Activated CD8-positive, alpha-beta memory T cell treated with anti-CD3 and anti-CD28 coated beads, Interleukin-2, amount 50 U/mL, for 24 hours (primary cell): ENCODE data around the gene CDK7.
"Not testable (repeated sequence)": the region's sequence is repeated elsewhere in the genome, so short reads cannot be mapped to it uniquely, and the experiment has no call there.

ENCODE experiments used
- DNase-seq: peaks from one replicate; pipeline ENCODE4 v3.0.0-alpha.2; 2020; ENCODE audit errors: extremely low read depth

Gene CDK7

DNA sequence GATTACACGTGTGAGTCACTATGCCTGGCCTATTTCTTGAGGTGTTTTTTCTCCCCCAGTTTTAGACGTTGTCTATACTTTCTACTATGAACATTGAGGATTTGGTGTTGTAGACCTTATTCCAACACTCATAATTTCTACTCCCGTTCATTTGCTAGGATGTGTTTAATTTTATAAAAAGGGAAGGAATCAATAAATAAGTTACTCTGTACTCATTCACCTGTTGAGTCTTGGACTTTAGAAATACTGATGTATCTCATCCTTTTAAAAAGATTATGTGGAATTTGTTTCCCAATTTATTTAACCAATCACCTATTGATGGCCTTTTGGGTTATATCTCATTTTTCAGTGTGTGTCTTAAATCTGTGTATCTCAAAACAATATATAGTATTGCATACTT is 3.2 kb downstream of the CDK7 start:
- no peak for DNase-seq

DNA sequence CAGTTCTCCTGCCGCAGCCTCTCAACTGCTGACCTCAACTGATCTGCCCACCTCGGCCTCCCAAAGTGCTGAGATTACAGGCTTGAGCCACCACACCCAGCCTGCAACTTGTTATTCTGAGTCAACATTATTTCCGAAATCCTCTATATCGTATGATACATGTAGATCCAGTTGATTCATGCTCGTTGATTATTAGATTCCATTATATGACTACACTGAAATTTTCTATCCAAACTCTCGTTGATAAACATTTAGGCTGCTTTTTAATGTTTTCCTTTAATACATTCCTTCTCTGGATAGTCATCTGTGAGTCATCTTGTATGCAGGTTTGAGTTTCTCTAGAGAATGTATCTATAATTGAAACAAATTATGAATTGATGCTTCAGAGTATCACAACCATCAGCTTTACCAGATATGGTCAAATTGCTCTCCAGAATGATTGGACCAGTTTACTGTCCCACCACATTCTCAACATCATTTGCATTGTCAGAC is 4.1 kb downstream of the CDK7 start:
- no peak for DNase-seq

DNA sequence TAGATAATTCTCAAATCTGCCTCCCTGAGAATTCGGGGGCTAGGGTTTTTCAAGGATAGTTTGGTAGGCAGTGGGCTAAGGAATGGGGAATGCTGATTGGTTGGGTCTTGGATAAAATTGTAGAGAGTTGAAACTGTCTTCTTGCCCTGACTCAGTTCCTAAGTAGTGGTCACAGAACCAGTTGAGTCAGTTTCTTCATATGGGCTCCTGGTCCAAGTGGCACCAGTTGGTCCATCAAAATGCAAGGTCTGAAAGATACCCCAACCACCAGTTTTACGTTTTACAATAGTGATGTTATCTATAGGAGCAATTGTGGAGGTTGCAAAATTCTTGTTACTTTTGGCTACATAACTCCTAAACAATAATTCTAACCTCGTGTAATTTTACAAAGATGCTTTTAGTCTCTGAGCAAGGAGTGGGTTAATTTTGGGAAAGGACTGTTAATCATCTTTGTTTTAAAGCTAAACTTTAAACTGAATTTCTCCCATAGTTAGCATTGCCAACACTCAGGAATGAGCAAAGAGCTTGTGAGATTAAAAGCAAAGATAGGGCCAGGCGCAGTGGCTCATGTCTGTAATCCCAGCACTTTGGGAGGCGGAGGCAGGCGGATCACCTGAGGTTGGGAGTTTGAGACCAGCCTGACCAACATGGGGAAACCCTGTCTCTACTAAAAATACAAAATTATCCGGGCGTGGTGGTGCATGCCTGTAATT is 7.7 kb downstream of the CDK7 start:
- no peak for DNase-seq

DNA sequence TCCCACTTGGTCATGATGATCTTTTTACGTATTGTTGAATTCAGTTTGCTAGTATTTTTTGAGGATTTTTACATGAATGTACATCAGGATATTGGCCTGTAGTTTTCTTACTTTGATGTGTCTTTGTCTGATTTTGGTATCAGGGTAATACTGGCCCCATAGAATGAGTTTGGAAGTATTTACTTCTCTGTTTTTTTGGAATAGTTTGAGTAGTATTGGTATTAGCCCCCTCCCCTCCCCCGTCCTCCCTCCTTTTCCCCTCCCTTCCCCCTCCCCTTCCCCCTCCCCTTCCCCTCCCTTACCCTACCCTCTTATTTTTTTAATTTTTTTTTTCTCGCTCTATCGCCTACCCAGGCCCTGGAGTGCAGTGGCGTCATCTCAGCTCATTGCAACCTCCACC is 10.3 kb downstream of the CDK7 start:
- DNase-seq = no peak

DNA sequence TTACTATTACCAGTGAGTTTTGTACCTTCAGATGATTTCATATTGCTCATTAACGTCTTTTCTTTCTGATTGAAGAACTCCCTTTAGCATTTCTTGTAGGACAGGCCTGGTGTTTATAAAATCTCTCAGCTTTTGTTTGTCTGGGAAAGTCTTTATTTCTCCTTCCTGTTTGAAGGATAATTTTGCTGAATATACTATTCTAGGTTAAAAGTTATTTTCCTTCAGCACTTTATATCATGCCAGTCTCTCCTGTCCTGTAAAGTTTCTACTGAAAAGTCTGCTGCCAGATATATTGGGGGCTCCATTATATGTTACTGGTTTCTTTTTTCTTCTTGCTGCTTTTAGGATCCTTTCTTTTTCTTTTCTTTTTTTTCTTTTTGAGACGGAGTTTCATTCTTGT is 13.3 kb downstream of the CDK7 start:
- no peak for DNase-seq

DNA sequence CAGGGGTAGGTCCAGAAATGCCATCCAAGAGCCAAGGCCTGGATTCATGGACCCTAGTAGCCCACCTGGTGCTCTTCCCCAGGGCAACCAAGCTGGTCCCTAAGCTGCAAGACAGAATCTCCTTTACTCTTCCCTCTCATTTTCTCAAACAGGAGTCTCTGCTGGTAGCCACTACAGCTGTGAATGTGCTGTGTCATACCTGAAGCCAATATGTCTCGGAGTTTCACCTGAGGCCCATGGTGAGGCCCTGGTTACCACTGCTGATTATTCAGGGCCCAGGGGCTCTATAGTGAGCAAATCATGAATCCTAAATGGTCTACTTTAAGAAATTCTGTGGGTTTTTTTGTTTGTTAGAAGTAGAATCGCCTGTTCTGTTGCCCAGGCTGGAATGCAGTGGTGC is 15.9 kb downstream of the CDK7 start:
- DNase-seq = no peak

DNA sequence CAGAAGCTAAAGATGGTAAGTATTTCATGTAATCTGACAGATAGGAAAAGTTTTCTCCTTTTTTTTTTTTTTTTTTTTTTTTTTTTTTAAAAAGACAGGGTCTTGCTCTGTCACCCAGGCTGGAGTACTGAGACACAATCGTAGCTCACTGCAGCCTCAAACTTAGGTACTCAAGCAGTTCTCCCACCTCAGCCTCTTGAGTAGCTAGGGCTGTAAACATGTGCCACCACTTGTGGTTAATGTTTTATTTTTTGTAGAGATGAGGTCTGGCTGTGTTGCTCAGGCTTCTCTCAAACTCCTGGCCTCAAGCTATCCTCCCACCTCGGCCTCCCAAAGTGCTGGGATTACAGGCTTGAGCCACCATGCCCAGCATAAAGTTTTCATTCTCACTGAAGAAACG is 17.8 kb downstream of the CDK7 start:
- no peak for DNase-seq

DNA sequence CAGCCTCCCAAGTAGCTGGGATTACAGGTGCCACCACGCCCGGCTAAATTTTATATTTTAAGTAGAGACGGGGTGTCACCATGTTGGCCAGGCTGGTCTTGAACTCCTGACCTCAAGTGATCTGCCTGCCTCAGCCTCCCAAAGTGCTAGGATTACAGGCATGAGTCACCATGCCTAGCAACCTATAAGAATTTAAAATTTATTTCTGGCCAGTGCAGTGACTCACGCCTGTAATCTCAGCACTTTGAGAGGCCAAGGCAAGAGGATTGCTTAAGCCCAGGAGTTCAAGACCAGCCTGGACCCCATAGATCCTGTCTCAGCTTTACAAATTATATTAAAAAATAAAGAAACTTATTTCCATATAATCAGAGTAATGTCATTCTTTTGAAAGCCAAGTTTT is 21.3 kb downstream of the CDK7 start:
- DNase-seq = not testable (repeated sequence)

DNA sequence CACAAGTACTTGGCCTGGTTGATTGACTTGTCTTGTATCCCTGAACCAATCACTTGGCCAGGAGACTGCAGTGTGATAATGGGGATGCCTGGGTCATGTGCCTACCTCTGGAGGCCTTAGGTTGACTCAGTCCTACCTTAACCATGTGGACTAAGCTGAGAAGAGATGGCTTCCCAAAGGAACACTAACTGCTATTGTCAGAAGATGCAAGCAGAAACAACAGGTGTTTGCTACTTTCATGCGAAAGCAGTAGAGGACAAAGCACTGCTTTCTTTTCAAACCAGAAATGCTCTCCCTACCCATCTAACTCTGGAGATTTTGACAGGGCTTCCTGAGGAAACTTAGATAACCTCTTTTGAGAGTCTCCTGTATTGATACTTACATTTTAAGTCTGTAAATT is 22.9 kb downstream of the CDK7 start:
- DNase-seq = no peak

DNA sequence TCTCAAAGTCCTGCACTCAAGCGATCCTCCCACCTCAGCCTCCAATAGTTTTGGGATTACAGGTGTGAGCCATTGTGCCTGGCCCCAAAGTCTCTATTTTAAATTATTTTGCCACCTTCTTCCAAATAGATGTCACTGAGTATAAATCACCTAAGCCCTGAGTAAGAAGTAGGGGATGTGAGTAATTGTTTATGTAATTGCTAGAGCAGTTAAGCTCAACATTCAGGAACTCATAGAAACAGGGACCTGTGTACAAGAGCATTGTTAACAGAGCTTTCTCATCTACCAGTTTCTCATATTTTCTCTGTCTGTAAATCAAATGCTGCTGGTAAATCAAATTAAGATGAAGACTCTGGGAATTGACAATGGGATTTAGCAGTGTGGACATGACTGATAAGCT is 26.3 kb downstream of the CDK7 start:
- DNase-seq = no peak

DNA sequence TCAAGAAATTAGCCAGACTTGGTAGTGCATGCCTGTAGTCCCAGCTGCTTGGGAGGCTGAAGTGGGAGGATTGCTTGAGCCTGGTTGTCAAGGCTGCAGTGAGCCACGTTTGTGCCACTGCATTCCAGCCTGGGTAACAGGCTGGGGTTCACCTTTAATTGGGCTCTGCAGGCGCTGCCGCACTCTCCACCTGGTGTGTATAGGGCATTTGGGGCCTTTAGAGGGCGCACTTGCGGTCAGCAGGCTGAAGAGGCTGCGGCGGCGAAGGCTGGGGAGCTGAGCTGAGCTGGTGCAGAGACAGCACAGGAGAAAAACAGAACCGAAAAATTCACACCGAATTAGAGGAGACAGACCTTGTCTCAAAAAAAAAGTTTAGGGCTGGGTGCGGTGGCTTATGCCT is 31.2 kb downstream of the CDK7 start:
- no peak for DNase-seq

DNA sequence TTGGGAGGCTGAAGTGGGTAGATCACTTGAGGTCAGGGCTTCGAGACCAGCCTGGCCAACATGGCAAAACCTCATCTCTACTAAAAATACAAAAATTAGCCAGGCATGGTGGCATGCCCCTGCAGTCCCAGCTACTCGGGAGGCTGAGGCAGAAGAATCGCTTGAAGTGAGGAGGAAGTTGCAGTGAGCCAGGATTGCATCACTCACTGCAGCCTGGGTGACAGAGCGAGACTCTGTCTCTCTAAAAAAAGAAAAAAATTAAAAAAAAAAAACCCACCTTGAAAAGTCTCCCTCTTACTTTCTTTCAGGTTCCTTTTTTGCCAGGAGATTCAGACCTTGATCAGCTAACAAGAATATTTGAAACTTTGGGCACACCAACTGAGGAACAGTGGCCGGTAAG is 34.2 kb downstream of the CDK7 start:
- DNase-seq = no peak

DNA sequence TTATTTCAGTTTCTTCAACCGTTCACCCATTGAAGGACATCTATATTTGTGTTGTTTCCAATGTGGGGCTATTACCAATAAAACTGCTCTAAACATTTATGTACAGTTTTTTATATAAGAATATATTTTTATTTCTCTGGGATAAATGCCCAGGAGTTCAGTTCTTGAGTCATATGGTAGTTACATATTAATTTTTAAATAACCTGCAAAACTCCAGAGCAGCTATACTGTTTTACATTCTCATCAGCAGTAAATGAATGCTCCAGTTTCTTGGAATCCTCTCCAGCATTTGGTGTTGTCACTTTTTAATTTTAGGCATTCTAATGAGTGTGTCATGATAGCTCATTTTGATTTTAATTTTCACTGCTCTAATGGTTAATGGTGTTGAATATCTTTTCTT is 36.2 kb downstream of the CDK7 start:
- no peak for DNase-seq

DNA sequence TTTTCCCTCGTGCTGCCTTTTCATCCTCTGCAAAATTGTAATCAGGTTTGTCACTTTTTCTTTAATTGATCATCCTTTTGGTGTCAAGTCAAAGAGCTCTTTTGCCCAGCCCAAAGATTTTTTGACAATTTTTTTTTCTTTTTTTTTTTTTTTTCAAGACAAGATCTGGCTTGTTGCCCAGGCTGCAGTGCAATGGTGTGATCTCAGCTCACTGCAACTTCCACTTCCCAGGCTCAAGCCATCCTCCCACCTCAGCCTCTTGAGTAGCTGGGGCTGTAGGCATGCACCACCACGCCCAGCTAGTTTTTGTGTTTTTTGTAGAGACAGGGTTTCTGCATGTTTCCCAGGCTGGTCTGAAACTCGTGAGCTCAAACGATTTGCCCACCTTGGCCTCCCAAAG is 36.7 kb downstream of the CDK7 start:
- DNase-seq = no peak

DNA sequence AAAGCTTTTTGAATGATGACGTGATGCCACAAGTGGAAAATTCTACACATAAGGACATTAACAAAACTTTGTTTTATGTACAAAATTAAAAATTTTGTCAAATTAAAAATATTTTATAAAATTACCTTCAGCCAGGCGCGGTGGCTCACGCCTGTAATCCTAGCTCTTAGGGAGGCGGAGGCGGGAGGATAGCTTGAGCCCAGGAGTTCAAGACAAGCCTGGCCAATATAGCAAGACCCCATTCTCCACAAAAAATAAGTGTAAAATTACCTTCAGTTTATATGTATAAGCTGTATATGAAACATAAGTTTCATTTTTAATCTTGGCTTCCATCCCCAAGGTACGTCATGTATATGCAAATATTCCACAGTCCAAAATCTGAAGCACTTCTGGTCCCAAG is 40.9 kb downstream of the CDK7 start:
- no peak for DNase-seq

DNA sequence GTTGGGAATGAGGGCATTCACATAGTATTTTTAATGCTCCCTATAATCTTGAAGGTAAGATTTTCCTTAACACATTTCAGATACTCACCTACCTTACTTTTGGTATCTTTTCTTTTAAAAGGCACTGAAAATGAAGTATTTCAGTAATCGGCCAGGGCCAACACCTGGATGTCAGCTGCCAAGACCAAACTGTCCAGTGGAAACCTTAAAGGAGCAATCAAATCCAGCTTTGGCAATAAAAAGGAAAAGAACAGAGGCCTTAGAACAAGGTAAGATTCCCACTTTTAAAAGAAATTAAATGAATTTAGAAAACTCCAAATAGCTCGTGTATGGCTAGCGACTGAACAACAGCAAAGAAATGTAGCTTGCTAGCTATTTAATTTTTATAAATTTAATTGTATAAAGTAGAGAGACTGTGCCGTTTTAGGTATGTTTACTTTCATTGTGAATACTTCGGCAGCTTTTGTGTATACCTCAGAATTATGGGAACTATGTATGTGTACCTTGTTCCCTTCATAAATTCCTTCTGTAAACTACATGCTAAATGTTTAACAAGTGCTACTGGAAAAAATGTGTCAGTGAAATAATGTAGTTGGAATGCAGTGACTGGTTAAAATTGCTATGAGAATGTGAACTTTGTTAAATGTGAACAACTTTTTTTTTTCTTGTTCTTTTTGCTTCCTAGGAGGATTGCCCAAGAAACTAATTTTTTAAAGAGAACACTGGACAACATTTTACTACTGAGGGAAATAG is 41.9 kb downstream of the CDK7 start:
- DNase-seq = no peak

DNA sequence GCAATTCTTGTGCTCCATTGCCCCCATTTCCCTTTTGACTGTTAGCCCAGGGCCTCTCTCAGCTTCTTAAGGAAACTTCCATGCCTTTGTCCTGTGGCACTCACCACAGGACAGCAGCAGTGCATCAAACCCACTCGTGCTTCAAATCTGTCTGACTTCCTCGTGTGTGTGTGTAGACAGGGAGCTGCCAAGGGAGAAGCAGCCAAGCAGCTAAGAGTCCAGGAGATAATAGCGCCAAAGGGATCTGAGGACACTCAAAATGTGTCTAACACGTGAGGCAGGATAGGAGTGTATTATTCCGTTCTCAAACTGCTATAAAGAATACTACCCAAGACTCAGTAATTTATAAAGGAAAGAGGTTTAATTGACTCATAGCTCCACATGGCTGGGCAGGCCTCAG is 44.8 kb downstream of the CDK7 start:
- DNase-seq = no peak

DNA sequence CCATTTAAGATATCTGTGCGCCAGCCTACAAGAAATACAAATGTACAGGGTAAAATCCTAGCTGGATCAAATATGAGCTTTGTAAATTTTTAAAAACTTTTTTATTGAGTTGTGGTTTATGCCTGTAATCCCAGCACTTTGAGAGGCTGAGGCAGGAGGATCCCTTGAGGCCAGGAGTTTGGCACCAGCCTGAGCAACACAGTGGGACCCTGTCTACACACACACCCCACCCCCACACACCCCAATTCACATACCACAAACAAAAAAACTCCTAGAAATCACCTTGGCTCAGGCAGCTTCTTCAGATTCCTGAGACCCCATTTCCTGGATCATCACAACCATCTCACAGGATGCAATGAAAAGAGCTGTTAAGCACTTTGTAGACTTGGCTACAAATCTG is 46.4 kb downstream of the CDK7 start:
- no peak for DNase-seq

DNA sequence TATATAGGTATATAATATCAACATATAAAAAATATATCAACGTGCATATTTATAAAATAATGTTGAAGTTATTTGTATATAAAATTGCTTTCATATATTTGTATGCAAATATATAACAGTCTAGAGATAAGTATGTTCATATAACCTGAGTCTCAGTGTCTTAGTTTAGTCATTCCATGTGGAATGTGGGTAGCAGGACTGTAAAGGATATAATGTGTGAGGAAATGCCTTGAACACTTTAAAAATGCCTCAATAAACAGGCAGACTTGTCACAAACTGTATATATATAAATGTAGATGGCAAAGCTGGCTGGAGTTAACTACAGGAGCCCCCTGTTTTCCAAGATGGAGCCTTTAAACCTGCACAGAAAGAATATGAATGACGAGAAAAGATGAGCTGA is 49.5 kb downstream of the CDK7 start:
- DNase-seq = no peak

DNA sequence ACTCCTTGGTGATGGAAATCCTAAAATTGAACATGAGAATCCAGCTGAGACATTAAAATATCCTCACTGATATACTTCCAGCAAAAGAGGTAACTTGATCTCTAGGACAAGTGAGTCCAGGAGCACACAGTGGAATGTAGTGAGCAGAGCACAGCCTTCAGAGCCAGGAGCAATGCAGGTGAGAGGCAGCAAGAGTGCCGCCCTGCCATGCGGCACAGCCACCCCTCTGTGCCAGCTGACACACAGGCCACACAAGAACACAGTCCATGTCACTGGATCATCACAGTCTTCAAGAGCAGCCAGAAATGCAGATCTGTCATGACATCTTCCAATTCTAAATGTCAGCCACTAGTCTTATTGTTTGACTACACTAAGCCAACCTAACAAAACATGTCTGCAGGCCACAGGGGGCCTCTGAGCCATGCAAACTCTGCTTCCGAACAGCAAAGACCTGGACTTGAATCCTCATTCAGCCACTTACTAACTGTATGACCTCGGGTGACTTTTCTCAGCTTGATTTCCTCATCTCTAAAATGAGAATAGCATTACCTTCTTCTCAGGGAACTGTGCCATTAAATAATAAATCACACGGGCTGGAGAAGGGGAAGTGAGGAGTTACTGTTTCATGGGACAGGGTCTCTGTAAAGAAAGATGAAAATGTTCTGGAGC is 50.9 kb downstream of the CDK7 start:
- DNase-seq = no peak

DNA sequence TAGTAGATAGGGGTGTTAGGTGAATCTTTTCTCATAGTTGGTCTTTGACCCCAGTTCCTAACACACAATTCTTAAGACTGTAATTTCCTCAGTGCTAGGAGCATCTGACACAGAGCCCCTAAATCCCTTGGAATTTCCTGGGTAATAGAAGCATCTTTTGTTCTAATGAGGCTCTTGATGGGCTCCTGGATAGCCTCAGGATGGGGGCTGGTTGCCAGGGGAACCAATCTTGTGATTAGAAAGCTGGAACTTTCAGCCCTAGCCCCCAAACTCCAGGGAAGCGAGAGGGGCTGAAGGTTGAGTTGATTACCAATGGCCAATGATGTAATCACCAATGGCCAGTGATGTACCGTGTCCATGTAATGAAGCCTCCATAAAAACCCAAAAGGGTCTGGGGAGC is 53.4 kb downstream of the CDK7 start:
- no peak for DNase-seq

DNA sequence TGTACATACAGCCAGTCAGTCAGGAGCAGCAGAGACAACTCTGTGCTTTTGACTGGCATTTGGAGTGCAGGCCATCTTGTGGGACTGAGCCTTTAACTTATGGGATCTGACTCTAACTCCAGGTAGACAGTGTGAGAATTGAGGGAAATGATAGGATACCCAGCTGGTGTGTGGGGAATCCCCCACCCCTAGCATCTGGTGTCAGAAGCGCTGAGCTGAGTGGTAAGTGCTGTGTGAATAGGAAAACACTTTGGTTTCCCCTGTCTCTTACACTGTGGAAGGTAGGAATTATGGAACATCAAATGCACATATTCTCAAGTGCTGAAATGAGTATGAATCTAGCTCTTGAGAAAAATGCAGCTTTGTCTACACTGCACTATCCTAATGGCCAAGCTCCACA is 54.0 kb downstream of the CDK7 start:
- DNase-seq = no peak

DNA sequence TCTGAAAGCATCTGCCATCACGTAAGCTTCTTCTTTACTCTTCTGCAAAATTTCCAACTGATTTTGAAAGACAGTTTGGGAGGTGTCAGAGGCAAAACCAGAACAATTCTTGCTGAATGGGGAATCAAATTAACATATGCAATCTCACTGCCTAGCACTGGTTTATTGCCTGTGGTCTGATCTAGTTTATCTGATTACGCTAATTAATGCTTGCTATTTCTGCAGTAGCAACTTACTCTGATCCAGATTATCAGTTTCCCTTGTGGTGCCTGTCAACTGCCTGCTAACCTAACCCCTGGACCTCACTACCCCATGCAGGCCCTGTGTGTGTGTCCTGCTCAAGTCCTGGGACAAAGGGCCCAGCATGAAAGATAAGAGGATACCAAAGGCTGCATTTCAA is 57.6 kb downstream of the CDK7 start:
- no peak for DNase-seq
